NCI-H1436 (cell line): ENCODE data around the gene GSG1.
A peak's percentile ranks its signal among the peaks of the same experiment; 100 is the strongest.
"Not testable (repeated sequence)": the region's sequence is repeated elsewhere in the genome, so short reads cannot be mapped to it uniquely, and the experiment has no call there.

Experiments used
- DNase-seq: peaks from one replicate; lab custom pipeline; 2025; lab: John Stamatoyannopoulos, UW

The GSG1 gene

GRCh38 chr12:13060581-13060980 is 42.9 kb downstream of the GSG1 start:
- DNase-seq, result no peak

GRCh38 chr12:13053617-13054016 is 49.9 kb downstream of the GSG1 start:
- DNase-seq, result not testable (repeated sequence)

DNA sequence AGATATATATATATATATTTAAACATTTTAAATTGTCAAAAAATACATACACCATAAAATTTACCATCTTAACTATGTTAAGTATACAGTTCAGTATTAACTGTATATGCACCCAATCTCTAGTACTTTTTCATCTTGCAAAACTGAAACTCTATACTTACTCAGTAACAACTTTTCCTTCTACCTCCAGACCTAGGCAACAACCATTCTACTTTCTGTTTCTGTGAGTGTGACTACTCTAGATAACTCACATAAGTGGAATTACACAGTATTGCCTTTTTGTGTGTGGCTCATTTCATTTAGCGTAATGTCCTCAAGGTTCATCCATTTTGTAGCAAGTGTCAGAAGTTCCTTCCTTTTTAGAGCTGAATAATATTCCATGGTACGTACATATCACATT is 51.0 kb downstream of the GSG1 start:
- no peak for DNase-seq

DNA sequence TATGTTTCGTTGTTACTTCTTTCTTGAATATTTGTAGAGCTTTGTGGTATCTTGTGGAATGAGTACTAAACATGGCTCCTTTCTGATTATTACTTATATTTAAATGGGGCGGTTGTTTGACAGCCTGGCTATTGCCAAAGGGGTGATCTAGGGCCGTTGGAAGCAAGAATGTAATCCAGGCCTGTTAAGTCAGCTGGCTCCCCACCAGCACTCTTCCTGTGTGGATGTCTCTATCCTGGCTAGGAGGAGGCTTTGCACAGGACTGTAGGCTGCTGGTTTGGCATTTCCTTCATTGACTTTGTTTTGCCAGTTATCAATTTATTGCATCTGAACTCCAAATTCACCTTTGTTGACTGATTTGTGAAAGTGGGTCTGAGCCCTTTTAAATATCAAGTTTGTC is 53.7 kb downstream of the GSG1 start:
- no peak for DNase-seq

DNA sequence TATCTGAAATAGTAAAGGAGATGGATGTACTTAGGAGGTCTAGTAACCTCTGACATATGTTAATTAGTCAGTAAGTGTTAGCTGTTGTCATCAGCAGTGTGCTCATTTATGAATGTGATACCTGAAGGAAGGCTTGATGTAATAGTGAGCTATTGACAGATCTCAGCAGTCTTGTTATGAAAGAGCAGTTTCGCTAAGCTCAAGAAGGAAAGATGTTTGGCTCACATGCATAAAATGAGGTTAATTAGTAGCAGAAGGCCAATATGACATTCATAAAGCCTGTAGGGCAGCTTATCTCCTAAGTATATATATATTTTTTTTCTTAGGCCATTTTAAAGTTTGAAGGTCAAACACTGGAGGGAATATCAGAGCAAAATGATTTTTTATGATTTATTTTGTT is 56.5 kb downstream of the GSG1 start:
- no peak for DNase-seq

GRCh38 chr12:13045816-13046215 is 57.7 kb downstream of the GSG1 start:
- no peak for DNase-seq

DNA sequence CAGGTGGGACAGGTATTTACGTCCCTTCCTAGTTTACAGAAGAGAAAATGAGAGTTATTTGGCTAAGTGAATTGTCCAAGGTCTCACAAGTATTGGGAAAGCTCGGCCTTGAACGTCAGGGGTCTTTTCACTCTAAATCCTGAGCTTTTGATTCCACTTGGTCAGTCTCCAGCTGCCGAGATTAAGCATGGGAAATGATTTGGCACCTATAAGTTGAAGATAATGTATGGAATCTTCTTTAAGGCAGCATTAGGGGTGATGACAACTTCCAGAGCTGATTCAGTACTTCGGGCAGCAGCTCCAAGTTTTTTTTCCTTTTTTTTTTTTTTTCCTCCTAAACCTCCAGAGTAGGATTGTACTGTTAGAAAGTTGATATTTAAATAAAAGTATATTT is 58.6 kb downstream of the GSG1 start:
- no peak for DNase-seq

DNA sequence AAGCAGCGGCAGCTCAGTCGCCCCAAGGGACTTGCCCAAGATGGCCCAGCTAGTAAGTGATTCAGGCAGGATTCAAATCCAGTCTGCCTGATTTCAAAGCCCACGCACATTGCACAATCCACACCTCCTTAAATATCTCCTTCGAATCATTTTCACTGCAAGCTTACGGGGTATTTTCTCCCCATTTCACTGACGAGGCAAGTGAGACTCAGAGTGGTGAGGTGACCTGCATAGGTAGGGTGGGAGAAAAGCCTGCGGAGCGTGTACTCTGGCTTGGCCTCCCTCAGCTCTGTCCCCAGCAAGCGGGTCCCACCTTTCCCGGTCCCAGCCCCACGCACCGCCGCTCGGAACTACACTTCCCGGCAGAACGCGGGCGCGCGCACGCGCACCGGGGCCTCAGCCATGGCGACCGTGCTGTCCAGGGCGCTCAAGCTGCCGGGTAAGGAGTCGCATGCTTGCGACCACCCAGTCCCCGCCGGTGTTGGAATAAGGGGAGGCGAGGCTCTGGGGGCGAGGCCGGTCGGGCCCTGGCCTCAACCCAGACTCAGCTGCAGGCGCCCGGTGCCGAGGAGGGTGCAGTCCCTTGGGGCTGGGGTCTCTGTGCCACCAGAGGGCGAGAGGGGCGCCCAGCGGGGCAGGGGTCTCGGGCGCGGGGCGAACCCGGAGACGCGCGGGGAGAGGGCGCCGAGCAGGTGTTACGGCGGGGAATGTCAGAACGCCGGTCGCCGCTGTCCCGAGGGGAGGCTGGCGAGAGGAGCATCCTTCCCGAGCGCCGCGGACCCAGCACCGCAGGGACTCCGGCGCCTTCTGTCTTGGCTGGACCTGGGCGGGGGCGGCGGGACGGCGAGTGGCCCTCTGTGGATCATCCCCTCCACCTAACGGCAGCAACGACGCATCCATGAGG is 59.2 kb downstream of the GSG1 start, which contains the start of gene FAM234B:
TSS of gene FAM234B (plus strand) at position 380 of the 904 bp plus-strand sequence. CDS start at position 403, 23 bp downstream.
- peak; percentile 37 for DNase-seq

DNA sequence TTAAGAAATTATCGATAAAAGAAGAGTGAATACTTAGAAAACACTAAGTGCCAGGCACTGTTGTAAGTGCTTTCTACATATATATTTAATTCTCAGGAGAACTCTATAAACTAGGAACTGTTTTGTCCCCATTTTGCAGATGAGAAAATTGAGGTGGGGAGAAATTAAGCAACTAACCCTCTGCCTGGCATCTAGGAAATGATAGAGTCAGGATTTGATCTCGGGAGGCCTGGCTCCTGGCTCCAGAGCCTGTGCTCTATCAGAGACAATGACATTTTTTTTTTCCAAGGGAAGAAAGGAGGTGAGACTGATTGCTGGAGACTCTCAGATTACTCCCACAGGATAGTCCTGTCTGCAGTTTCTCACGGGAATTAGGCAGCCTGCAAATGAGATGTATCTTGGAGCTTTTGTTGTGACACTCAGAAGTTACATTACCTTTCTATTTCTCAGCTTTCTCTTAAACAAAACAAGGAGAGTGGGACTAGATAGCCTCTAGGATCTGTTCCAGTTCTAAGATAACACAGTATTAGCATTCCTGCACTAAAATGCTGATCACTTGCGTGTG is 60.7 kb downstream of the GSG1 start:
- no peak for DNase-seq

DNA sequence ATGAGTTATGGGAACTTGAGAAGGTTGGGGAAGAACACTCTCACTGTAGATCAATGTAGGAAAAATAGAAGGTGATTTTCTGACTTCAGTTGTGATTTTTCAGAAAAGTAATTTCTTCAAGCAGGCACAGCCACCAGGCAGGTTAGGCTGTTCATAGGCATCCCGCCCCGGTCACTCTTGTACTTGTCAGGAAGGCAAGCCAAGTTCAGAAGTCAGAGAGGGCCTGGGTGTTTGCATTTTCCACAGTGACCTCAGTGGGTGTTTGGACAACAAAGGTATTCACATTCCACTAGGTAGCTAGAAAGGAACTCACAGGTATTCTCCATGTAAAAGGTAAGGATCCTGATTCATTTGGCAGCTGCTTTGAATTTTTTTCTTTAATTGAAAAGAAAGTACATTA is 62.2 kb downstream of the GSG1 start:
- DNase-seq, result no peak

GRCh38 chr12:13039328-13039956 is 64.0 kb downstream of the GSG1 start:
- no peak for DNase-seq

DNA sequence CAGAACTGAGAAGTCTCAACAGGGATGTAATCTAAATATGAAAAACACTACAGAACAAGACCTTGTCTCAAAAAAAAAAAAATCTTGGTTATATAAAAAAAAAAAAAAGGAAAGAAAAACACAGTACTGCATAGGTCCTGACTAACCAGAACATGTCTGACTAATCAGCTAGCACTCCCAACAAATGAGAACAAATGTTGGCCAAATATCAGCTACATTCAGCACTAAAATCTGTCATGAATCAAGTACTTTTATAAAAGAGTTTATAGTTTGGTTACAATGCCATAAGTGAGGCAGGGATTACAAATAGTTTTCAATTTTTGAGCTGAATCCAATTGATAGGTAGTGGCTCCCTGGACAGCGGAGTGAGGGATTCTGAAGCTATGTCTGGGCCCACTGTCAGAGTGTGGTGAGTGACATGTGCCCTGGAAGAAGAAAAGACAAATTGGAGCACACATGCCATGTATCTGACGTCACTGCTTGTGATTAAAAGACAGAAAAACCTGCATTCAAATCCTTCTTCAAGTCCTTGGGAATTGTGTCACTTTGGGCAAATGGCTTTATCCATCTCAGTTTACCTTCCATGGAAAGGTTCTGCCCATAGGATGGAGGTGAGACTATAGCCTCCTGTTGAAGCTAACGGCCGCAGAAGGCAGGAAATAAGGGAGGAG is 64.8 kb downstream of the GSG1 start:
- no peak for DNase-seq

DNA sequence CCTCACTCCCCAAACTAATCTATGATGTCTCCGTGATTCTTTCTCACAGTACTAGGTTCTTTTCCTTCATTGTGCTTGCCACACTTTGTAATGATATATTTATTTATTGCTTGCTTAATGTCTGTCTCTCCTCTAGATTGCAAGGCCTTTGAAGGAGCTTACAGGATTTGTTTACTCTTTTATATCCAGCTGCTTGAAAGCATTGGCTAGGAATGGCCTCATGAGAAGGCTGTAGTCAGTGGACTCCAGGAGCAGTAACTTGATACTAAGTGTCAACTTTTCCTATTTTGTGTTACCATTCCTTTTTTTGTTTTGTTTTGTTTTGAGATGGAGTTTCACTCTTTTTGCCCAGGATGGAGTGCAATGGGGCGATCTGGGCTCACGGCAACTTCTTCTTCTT is 66.6 kb downstream of the GSG1 start:
- DNase-seq, result no peak

GRCh38 chr12:13035335-13035734 is 68.1 kb downstream of the GSG1 start:
- DNase-seq, result not testable (repeated sequence)
